Measurements from ENCODE around the gene FA2H. TPM values are rescaled to one million over a fixed set of nuclear protein-coding genes. Genes with fewer than 3 reads are reported as not detected.

Gene FA2H
- total RNA-seq, 4 donors from 2014 or later: 1.2 to 4.2 (median 2.0) TPM

- WGBS, 2 donors: 85 to 96% methylated on average over 5 to 6 of the region's 7 CpGs
- no peak for DNase-seq
- Histone ChIP-seq H3K4me3 (replicated peaks in 1 of 3) (no peak overlapping the region), H3K27ac (no peak overlapping the region), H3K4me1 (peaks cover 0 to 6% of the 10 kb centered on the region in 2 donors), H3K9me3 (no peaks in the 10 kb centered on the region), H3K36me3 (no peaks in the 10 kb centered on the region), H3K27me3 (no peaks in the 10 kb centered on the region)
- TF ChIP-seq, protein P1, sequence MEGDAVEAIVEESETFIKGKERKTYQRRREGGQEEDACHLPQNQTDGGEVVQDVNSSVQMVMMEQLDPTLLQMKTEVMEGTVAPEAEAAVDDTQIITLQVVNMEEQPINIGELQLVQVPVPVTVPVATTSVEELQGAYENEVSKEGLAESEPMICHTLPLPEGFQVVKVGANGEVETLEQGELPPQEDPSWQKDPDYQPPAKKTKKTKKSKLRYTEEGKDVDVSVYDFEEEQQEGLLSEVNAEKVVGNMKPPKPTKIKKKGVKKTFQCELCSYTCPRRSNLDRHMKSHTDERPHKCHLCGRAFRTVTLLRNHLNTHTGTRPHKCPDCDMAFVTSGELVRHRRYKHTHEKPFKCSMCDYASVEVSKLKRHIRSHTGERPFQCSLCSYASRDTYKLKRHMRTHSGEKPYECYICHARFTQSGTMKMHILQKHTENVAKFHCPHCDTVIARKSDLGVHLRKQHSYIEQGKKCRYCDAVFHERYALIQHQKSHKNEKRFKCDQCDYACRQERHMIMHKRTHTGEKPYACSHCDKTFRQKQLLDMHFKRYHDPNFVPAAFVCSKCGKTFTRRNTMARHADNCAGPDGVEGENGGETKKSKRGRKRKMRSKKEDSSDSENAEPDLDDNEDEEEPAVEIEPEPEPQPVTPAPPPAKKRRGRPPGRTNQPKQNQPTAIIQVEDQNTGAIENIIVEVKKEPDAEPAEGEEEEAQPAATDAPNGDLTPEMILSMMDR (IDR thresholded peaks at IDR 0.05): no peak
- TF ChIP-seq POLR2A (IDR thresholded peaks at IDR 0.05): no peak
- intact Hi-C loops (cut with DNase I): no loop called here
Measured at GRCh38 chr16:74807052-74807646, 32.5 kb upstream of the FA2H start.

- 60 to 63% methylated on average over 2 of the region's 2 CpGs for WGBS, 2 donors
- intact Hi-C loops (cut with DNase I): no loop called here
- no peaks in the 10 kb centered on the region for H3K4me1 ChIP-seq
- no peak overlapping the region for H3K4me3 ChIP-seq (replicated peaks in 1 of 3)
- H3K27ac ChIP-seq: no peak overlapping the region
- no peak for TF ChIP-seq POLR2A (IDR thresholded peaks at IDR 0.05)
- TF ChIP-seq, protein P1 (IDR thresholded peaks at IDR 0.05): no peak
- DNase-seq: no peak
- H3K36me3 ChIP-seq: no peaks in the 10 kb centered on the region
- H3K27me3 ChIP-seq: no peaks in the 10 kb centered on the region
- no peaks in the 10 kb centered on the region for H3K9me3 ChIP-seq
Measured at GRCh38 chr16:74800216-74800871, 25.7 kb upstream of the FA2H start.

DNA sequence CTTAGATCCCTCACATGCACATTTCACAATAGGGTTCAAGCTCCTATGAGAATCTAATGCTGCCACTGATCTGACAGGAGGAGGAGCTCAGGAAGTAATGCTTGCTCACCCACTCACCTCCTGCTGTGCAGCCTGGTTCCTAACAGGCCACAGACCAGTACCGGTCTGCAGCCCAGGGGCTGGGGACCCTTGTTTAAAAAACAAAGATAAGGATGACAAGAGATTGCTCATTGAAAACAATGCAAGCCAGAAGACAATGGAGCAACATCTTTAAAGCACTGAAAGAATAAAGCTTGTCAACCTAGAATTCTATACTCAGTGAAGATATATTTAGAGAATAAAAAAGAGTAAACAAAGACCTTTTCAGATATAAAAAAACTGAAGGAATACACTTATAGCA is 22.8 kb upstream of the FA2H start:
- Histone ChIP-seq H3K27ac (no peak overlapping the region), H3K9me3 (no peaks in the 10 kb centered on the region), H3K4me1 (no peaks in the 10 kb centered on the region), H3K27me3 (no peaks in the 10 kb centered on the region), H3K4me3 (replicated peaks in 1 of 3) (no peak overlapping the region), H3K36me3 (no peaks in the 10 kb centered on the region)
- TF ChIP-seq POLR2A (IDR thresholded peaks at IDR 0.05): no peak
- TF ChIP-seq, protein P1 (IDR thresholded peaks at IDR 0.05): no peak
- intact Hi-C loops (cut with DNase I): no loop called here
- 55 to 76% methylated on average over 1 of the region's 1 CpG for WGBS, 2 donors
- no peak for DNase-seq

DNA sequence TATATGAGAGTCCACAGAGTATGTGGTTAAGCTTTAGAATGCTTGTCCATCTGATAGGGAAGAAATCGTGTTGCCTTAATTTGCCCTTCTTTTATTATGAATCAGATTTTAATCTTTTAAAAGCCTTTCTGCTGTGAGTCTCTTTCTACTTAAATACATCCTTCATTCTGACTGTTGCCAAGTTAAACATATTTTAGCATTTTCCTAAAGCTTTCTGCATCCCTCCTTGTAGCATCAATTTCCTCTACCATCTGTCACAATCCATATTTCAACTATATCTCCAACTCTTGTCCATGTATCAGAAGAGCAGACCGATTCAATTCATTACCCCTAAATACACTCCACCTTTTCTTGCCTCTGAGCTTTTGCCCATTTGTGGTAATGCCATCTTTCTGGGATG is 20.5 kb upstream of the FA2H start:
- no peaks in the 10 kb centered on the region for H3K27me3 ChIP-seq
- no peak overlapping the region for H3K27ac ChIP-seq
- H3K36me3 ChIP-seq: no peaks in the 10 kb centered on the region
- H3K9me3 ChIP-seq: no peaks in the 10 kb centered on the region
- intact Hi-C loops (cut with DNase I): no loop called here
- DNase-seq: no peak
- TF ChIP-seq POLR2A (IDR thresholded peaks at IDR 0.05): no peak
- TF ChIP-seq, protein P1 (IDR thresholded peaks at IDR 0.05): no peak
- no peaks in the 10 kb centered on the region for H3K4me1 ChIP-seq
- 78 to 85% methylated on average over 2 of the region's 2 CpGs for WGBS, 2 donors
- no peak overlapping the region for H3K4me3 ChIP-seq (replicated peaks in 1 of 3)

- Histone ChIP-seq H3K4me3 (replicated peaks in 1 of 3) (no peak overlapping the region), H3K36me3 (no peaks in the 10 kb centered on the region), H3K27ac (no peak overlapping the region), H3K4me1 (no peaks in the 10 kb centered on the region), H3K9me3 (no peaks in the 10 kb centered on the region), H3K27me3 (no peaks in the 10 kb centered on the region)
- no peak for TF ChIP-seq POLR2A (IDR thresholded peaks at IDR 0.05)
- TF ChIP-seq, protein P1 (IDR thresholded peaks at IDR 0.05): no peak
- intact Hi-C loops (cut with DNase I): no loop called here
- DNase-seq: no peak
- 43 to 72% methylated on average over 2 of the region's 2 CpGs for WGBS, 2 donors
Measured at GRCh38 chr16:74794668-74795067, 20.0 kb upstream of the FA2H start.
